GM21526 (cell line): ENCODE results near the gene CKAP4.

Source experiments
- ATAC-seq: cut with Tn5 transposase; IDR thresholded peaks from one replicate; pipeline ENCODE4 v1.9.1; 2021; ENCODE audit warnings: moderate library complexity; ENCODE audit not compliant: unreplicated experiment, low FRiP score

Gene CKAP4

GRCh38 chr12:106275458-106275857 is 27.6 kb upstream of the CKAP4 start:
- no peak for ATAC-seq

GRCh38 chr12:106274575-106275121 is 26.8 kb upstream of the CKAP4 start:
- no peak for ATAC-seq

GRCh38 chr12:106274012-106274411 is 26.2 kb upstream of the CKAP4 start:
- no peak for ATAC-seq

- ATAC-seq: no peak
Observed at GRCh38 chr12:106273491-106273890, 25.7 kb upstream of the CKAP4 start.

- ATAC-seq: no peak
Observed at GRCh38 chr12:106271575-106272505, 24.0 kb upstream of the CKAP4 start.

GRCh38 chr12:106269150-106269771 is 21.4 kb upstream of the CKAP4 start:
- no peak for ATAC-seq

GRCh38 chr12:106267535-106267934 is 19.7 kb upstream of the CKAP4 start:
- ATAC-seq: no peak

GRCh38 chr12:106265116-106265515 is 17.3 kb upstream of the CKAP4 start:
- no peak for ATAC-seq

- ATAC-seq: no peak
Observed at GRCh38 chr12:106258935-106259334, 11.1 kb upstream of the CKAP4 start.

GRCh38 chr12:106258226-106258625 is 10.4 kb upstream of the CKAP4 start:
- ATAC-seq: no peak

GRCh38 chr12:106256524-106256923 is 8.7 kb upstream of the CKAP4 start:
- no peak for ATAC-seq

- ATAC-seq: no peak
Observed at GRCh38 chr12:106255952-106256351, 8.1 kb upstream of the CKAP4 start.

GRCh38 chr12:106255493-106255892 is 7.7 kb upstream of the CKAP4 start:
- ATAC-seq: no peak

GRCh38 chr12:106254724-106255123 is 6.9 kb upstream of the CKAP4 start:
- no peak for ATAC-seq

- ATAC-seq: no peak
Observed at GRCh38 chr12:106251631-106252455, 4.0 kb upstream of the CKAP4 start.

GRCh38 chr12:106249411-106250135 is 1.8 kb upstream of the CKAP4 start:
- peak; percentile 70 for ATAC-seq

- ATAC-seq: no peak
Observed at GRCh38 chr12:106248846-106249371, 1.1 kb upstream of the CKAP4 start.

GRCh38 chr12:106248312-106248845 is 559 bp upstream of the CKAP4 start:
- peak; percentile 12 for ATAC-seq

- peak; percentile 22 for ATAC-seq
Observed at GRCh38 chr12:106246891-106247673, 738 bp downstream of the CKAP4 start.
